Activated CD4-positive, alpha-beta T cell treated with anti-CD3 and anti-CD28 coated beads, Interleukin-2, Interleukin-6, amounts not matched to agents 100 ng/mL and 50 ng/mL, durations not matched to agents 16 hours and 8 hours (primary cell): ENCODE measurements around the gene ENTR1.

Source experiments
- DNase-seq: peaks from one replicate; pipeline ENCODE4 v3.0.0-alpha.2; 2020

Gene ENTR1

DNA sequence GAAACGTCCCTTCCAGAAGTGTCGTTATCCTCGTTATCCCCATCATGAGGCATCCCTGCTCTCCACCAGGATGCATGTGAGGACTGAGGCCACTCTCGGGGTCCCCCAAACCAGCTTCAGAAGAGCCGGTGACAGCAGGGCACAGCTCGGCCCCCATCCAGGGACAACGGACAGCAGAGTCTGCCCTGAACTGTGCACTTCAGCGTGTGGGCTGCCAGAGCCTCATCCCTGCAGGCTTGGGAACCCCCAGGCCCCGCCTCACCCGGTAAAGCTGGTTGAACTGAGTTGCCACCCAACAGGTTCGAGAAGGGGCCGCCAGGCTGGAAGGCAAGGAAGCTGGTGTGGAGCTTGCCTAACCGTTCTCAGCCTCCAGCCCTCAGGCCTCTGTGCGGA lies 36.2 kb downstream of the ENTR1 start:
- DNase-seq: no peak

DNA sequence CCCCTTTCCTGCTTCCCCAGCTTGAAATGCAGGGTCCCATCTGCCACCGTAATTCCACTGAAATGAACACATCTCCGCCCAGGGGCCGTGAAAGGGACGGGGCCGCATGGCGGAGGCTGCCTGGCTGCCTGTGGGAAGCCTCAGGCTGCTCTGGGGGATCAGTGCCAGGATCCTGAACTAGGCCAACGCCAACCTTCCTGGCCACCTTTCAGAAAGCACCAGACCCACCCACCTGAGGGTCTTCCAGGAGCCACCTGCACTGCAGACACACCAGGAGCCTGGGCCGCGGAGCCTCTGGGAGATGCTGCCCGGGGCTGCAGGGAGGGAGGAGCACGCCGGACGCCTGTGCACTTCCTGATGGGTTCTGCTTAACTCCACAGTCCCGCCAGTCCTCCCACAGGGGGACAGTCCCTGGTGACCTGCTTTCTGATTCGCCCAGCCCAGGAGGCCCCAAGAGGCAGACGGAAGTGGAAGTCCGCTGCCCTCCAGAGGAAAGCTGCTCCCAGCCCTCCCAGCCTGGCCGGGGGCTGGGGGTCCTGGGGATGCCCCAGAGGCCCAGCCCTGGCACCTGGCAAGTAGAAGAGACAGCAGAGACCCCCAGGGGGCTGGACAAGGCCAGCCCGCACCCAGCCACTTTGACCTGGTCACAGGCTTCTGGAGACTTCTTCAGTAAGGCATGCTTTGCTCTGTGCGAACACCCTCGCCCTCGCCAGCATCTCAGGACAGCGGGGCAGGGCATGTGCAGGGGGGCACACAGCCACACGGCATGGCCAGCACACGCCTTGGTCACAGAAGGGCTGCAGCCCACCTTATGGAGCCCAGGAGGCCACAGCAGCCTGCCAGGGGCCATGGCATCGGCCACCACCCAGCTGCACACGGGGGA lies 36.9 kb downstream of the ENTR1 start, which contains the start of gene CARD9:
Gene CARD9, minus strand, starts transcription at position 370 of the 883 bp plus-strand sequence. CDS start 1,591 bp downstream, outside the sequence.
- no peak for DNase-seq

GRCh38 chr9:136372561-136373299 lies 37.7 kb downstream of the ENTR1 start:
- no peak for DNase-seq

DNA sequence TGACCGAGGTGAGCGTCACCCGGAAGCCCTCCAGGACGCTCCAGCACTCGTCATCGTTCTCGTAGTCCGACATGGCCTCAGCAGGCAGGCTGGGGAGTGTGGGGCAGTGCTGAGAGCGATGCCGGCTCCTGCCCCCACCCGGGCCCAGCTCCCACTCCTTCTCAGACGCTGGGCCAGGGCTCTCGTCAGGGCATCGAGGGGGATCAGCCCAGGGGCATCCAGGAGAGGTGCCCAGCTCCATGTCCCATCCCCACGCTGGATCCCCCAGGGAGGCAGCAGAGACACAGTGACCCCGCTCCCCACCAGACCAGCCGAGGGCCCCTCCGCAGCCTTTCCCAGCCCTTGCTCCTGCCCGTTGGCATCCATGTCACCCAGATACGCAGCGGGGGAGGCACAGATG lies 38.4 kb downstream of the ENTR1 start:
- no peak for DNase-seq

DNA sequence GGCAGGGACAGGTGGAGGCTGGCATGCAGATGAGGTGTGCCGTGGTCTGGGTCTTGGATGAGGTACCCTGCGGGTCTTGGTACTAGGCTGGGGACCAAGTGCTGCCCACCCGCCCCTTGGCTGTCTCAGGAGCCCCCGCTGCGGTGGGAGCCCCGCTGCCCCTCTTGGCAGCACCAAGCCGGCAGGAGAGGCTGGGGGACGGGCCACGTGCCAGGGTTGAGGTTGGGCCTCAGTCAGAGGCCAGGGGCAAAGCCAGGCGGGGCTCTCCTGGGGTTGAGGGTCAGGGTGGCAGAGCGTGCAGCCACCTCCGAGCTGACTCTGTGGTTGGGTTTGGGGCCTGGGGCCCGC lies 38.9 kb downstream of the ENTR1 start:
- no peak for DNase-seq

- no peak for DNase-seq
These were observed 39.5 kb downstream of the ENTR1 start for GRCh38 chr9:136370687-136371532.

DNA sequence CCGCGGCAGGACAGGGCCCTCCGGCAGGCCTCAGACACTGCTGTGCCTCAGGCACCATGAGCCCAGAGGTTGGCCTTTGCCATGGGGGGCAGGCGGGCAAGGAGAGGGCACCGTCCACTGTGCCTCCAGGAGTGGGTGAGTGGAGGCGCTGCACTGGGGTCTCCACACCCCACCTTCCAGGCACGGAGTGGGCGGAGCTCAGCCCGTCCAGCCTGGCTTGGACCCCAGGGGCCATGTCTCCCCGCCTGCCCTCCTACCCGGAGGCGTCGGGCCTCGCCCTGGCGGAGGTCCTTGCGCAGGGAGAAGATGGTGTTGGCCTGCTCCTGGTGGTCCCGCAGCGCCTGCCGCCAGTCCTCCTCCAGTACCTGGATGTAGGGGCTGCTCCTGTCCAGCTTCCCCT lies 40.4 kb downstream of the ENTR1 start:
- DNase-seq: no peak

DNA sequence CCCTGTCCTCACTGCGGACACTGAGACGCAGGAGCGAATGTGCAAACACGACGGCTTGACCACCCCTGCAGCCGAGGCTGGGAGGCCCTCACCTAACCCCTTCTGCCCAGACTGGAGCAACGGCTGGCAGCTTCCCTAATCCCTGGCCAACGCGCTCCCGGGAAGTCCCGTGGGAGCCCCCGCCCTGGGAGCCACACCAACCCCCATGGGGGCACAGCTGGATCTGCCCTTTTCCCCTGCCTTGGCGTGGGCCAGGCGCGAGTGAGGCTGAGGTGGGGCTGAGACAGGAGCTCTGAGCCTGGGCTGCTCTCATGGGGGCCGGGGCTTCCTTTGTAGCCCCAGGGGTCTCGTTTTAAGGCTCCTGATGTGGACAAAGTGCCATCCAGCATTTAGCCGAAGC lies 42.2 kb downstream of the ENTR1 start:
- DNase-seq: no peak

DNA sequence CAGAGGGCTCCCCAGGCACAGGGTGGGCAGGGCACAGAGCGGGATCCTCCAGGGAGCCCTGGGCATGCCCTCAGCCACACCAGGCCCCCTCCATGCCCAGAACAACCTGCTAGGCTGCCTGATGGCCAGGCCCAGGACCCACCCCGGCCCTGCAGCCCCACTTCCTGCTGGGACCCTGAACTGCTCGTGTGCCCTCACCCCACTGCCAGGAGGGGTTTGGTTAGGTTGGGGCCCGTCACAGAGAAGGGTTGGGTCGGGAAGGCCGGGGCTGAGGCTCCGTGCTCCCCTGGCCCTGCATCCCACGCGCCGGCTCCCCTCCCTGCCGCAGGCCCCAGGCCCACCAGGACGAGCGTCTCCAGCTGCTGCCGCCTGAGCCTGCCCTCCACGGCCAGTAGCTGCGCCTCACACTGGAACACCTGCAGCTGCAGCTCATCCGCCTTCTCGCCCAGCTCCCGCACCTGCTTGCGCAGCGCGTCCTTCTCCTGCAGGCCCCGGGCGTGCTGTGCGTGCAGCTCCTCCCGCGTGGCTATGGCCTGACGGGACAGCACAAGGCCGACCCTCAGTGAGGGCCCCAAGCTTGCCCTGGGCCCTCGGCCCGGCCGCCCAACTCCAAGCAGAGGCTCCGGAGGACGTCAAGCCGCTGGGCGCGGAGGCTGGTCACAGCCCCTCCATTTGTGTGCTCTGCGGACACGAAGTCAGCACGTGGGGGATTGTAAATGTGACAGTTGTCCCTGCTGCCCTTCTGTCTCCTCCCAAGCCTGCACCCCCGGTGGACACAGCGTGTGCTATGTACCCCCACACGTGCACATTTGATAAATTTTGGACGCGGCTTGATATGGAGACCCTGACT lies 42.9 kb downstream of the ENTR1 start:
- no peak for DNase-seq

GRCh38 chr9:136366826-136367225 lies 43.6 kb downstream of the ENTR1 start:
- DNase-seq: no peak

DNA sequence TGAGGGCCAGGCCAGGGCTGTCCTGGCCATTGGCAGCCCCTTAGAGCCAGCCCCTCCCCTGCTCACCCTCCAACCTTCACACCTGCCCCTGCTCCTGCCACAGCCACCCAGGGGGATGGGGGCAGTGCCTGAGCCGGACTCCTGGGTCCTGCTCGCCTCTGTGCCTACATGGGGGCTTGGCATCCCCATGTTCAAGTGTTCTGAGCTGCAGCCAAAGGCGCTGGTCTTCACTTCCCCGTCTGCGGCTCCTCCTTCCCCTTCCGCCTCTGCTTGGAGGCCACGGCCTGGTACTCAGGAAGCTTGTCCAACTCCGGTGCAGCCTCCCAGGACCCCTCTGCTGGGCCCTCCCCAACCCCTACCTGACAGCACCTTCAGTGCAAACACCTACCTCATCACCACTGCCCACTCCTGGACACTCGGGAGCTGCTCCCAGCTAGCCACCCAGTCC lies 44.6 kb downstream of the ENTR1 start:
- no peak for DNase-seq

DNA sequence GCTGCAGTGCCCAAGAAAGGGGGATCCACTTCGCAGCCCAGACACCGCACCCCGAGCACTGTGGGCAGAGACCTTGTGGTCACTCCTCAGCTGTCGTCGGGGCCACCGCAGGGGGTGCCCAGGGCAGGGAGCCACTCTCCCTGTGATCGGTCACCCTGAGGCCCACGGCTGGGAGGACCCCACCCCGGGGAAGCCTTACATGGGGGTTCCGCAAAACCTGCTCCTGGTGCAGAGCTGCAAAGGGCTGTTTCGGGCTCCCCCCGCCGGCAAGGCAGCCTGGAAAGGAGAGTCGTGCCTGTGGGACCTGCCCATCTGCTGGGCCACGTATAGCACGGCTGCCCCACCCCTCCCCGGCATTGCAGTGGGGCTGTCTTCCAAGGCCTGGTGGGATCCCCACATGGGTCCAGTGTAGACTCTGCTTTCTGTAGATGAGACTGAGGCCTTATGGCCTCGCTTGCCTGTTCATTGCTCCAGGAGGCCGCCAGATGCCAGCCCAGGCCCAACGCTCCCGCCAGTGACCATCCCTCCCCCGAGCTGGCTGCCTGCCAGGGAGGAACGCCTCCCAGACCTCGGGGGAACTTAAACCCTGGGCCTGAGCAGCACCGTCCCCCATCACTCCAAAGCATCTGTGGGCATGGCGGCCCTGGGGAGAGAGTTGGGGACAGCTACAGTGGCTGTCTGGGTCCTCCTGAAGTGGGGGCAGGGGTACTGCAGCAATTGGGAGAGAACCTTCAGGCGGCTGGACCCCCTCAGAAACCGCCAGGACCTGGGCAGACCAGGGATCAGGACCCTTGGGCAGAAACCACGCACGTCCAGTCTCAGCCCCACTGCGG lies 45.3 kb downstream of the ENTR1 start:
- no peak for DNase-seq

DNA sequence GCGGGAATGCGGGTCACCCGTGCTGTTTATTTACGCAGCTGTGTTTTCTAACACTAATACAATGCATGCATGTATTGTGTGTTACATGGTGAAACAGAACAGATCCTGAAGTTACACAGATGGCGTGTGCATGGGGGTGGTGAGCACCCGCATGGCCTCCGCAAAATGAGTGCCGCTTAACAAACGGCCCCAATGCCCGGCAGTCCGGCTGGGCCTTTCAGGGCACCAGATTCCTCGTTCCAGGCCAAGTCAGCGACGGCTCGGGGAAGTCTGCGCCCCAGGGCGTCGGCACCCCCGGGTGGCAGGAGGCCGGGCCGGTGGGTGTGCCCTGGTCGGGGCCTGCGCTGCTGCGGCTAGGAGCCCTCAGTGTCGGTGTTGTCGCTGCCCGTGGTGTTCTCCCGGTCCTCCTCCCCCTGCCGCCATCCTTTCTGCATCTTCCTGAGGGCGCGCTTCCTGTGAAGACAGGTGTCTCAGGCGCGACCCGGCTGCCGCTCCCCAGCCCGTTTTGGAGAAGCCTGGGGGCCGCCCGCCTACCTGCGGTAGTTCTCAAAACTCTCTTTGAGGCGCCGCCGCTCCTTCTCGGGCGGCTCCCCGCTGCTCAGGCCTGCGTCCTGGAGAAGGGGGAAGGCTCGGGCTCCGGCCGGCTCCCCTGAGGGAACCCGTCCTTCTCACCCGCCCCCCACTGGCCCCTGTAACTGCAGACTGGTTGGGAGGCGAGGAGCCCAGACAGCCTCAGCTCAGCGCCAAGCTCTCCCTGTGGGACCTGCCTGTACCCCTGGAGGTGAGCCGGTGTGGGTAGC lies 46.3 kb downstream of the ENTR1 start:
- DNase-seq: no peak

GRCh38 chr9:136363106-136363948 lies 47.1 kb downstream of the ENTR1 start, which contains the start of gene DNLZ:
Gene DNLZ (minus strand): TSS chr9:136363744. CDS start chr9:136363714, 30 bp downstream.
- peak; percentile 99 for DNase-seq

DNA sequence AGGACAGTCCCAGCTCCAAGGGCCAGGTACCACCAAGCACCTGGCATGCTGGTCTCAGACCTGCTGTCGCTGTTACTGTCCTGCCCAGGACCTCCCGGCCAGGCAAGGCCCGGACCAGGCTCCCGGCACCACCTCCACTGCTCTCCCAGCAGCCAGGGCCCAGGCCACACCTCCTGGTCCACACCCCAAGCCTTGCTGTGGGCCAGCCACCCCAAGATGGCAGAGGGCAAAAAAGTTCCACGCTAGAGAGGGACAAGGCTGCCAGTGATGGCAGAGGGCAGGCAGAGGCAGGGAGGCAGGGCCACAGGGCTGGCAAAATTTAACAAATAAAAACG lies 48.0 kb downstream of the ENTR1 start:
- no peak for DNase-seq

DNA sequence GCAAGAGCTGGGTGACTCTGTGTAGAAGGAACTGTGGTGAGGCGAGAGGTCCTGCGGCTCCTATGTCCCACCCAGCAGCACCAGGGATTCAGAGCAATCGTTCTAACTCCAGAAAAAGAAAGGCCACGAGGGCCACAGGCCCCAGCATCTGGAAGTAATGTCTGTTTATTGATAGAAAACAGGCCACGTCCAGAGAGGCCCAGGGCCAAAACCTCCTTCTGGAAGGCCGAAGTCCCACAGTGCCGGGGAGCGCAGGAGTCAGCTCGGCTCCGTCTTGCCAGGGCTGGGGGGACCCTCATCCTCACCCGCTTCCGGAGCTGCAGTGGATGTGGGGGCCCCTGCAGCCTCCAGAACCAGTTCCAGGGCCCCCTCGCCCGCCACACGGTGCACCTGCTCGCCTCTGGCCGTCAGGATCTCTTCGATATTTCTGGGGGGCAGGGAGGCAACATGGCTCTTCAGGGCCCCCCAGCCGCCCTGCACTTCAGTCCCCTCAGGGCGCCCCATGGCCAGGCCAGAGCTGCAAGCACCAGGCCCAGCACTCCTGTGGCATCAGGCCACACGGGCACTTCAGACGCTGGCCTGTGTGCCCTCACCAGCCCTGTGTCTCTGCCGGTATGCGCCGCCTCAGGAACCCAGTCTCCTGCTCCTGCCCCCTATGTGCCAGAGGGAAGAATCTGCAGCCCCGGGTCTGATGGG lies 48.5 kb downstream of the ENTR1 start:
- DNase-seq: no peak

DNA sequence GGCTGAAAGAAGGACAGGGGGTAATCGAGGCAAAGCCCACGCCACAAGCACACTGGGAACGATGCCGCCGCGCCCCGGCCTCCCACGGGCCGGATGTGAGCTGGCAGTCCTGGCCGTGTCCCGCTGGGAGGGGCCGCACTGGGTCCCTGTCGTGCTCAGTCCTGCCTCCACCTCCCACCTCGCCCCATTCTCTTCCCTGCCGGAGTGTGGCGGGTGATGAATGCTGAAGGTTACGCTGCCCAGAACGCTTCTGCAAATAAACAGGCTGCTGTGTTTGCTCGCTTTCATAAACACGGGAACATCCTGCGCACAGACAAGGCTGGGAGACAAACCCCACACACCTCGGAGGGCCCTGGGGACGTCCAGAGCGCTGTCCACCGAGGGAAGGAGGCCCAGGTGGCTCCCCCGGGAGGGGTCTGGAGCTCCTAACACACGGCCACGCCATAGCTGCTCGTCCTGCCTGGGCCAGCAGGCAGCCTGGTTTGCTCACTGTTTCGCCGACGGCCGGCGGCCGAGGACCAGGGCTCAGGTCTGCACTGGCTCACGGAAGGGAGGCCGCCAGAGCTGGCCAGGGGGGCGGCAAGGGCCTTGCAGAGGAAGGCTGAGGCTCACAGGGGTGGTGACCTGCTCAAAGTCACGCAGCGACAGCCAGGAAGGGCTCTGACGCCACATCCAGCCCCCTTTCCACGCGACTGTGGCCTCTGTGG lies 49.2 kb downstream of the ENTR1 start:
- no peak for DNase-seq
